ENCODE results near the gene MLLT11.

DNA sequence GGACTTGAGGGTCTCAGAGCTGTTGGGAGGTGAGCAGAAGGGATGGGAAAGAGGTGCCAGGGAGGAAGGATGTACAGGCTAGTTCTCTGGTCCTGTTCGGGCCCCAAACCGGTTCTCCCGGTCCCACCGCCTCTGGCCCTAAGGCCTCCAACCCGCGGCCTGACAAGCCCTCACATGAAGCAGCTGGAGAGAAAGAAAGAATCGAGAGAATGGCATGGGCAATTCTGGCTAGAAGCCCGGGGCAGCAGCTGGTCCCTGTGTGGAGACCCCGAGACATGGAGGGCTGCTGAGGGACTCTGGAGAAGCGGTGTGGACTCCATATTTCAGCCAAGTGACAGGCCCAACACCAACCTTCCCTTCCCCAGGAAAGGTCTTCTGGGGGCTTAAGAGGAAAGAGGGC, 1.5 kb upstream of the MLLT11 start:
- TF ChIP-seq POLR2AphosphoS5 (IDR thresholded peaks at IDR 0.05; ENCODE audit: low read depth, low read length) (no peak), TCF7L2 (IDR thresholded peaks at IDR 0.05; ENCODE audit: low read depth, low read length) (no peak), SIN3A (IDR thresholded peaks at IDR 0.05; ENCODE audit: borderline replicate concordance, insufficient read depth, low read depth, low read length) (no peak)
- TF ChIP-seq, protein P1, sequence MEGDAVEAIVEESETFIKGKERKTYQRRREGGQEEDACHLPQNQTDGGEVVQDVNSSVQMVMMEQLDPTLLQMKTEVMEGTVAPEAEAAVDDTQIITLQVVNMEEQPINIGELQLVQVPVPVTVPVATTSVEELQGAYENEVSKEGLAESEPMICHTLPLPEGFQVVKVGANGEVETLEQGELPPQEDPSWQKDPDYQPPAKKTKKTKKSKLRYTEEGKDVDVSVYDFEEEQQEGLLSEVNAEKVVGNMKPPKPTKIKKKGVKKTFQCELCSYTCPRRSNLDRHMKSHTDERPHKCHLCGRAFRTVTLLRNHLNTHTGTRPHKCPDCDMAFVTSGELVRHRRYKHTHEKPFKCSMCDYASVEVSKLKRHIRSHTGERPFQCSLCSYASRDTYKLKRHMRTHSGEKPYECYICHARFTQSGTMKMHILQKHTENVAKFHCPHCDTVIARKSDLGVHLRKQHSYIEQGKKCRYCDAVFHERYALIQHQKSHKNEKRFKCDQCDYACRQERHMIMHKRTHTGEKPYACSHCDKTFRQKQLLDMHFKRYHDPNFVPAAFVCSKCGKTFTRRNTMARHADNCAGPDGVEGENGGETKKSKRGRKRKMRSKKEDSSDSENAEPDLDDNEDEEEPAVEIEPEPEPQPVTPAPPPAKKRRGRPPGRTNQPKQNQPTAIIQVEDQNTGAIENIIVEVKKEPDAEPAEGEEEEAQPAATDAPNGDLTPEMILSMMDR (IDR thresholded peaks at IDR 0.05) = no peak
- TF ChIP-seq, protein P2, sequence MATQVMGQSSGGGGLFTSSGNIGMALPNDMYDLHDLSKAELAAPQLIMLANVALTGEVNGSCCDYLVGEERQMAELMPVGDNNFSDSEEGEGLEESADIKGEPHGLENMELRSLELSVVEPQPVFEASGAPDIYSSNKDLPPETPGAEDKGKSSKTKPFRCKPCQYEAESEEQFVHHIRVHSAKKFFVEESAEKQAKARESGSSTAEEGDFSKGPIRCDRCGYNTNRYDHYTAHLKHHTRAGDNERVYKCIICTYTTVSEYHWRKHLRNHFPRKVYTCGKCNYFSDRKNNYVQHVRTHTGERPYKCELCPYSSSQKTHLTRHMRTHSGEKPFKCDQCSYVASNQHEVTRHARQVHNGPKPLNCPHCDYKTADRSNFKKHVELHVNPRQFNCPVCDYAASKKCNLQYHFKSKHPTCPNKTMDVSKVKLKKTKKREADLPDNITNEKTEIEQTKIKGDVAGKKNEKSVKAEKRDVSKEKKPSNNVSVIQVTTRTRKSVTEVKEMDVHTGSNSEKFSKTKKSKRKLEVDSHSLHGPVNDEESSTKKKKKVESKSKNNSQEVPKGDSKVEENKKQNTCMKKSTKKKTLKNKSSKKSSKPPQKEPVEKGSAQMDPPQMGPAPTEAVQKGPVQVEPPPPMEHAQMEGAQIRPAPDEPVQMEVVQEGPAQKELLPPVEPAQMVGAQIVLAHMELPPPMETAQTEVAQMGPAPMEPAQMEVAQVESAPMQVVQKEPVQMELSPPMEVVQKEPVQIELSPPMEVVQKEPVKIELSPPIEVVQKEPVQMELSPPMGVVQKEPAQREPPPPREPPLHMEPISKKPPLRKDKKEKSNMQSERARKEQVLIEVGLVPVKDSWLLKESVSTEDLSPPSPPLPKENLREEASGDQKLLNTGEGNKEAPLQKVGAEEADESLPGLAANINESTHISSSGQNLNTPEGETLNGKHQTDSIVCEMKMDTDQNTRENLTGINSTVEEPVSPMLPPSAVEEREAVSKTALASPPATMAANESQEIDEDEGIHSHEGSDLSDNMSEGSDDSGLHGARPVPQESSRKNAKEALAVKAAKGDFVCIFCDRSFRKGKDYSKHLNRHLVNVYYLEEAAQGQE (IDR thresholded peaks at IDR 0.05; ENCODE audit: insufficient read depth in 1 of 2, low read depth in 2 of 2, low read length in 1 of 2) = no peak
